ENCODE measurements around the gene SPTBN1.

Gene SPTBN1

GRCh38 chr2:54549430-54549829 lies 93.3 kb downstream of the SPTBN1 start:
- Histone ChIP-seq H3K27me3 (ENCODE audit: insufficient read depth, insufficient read length) (no peaks in the 10 kb centered on the region), H3K36me3 (ENCODE audit: insufficient read depth, insufficient read length, low read length) (peaks cover 4% of the 10 kb centered on the region), H3K9ac (ENCODE audit: insufficient read length, low read depth) (no peak overlapping the region), H3K4me3 (ENCODE audit: insufficient read length, low read depth) (no peak overlapping the region), H3K4me1 (ENCODE audit: insufficient read depth, insufficient read length) (no peaks in the 10 kb centered on the region), H3K9me3 (ENCODE audit: insufficient read depth, low read length) (no peaks in the 10 kb centered on the region)
- no peak for DNase-seq (ENCODE audit: low read depth, low spot score)
- TF ChIP-seq SUZ12 (IDR thresholded peaks at IDR 0.05; ENCODE audit: extremely low read depth, insufficient read depth, insufficient read length) (no peak), YY1 (IDR thresholded peaks at IDR 0.05; ENCODE audit: insufficient read depth, insufficient read length) (no peak), ZNF274 (IDR thresholded peaks at IDR 0.05; ENCODE audit: low read depth, low read length) (no peak)

- H3K4me1 ChIP-seq (ENCODE audit: insufficient read depth, insufficient read length), result no peaks in the 10 kb centered on the region
- H3K27me3 ChIP-seq (ENCODE audit: insufficient read depth, insufficient read length), result no peaks in the 10 kb centered on the region
- no peak overlapping the region for H3K9ac ChIP-seq (ENCODE audit: insufficient read length, low read depth)
- TF ChIP-seq SUZ12 (IDR thresholded peaks at IDR 0.05; ENCODE audit: extremely low read depth, insufficient read depth, insufficient read length) (no peak), ZNF274 (IDR thresholded peaks at IDR 0.05; ENCODE audit: low read depth, low read length) (no peak), YY1 (IDR thresholded peaks at IDR 0.05; ENCODE audit: insufficient read depth, insufficient read length) (no peak)
- peaks cover 4% of the 10 kb centered on the region for H3K36me3 ChIP-seq (ENCODE audit: insufficient read depth, insufficient read length, low read length)
- no peak overlapping the region for H3K4me3 ChIP-seq (ENCODE audit: insufficient read length, low read depth)
- no peaks in the 10 kb centered on the region for H3K9me3 ChIP-seq (ENCODE audit: insufficient read depth, low read length)
- no peak for DNase-seq (ENCODE audit: low read depth, low spot score)
Observed at GRCh38 chr2:54549917-54550518, 93.9 kb downstream of the SPTBN1 start.

GRCh38 chr2:54550547-54550946 lies 94.4 kb downstream of the SPTBN1 start:
- no peak for DNase-seq (ENCODE audit: low read depth, low spot score)
- H3K36me3 ChIP-seq (ENCODE audit: insufficient read depth, insufficient read length, low read length), result peaks cover 4% of the 10 kb centered on the region
- TF ChIP-seq ZNF274 (IDR thresholded peaks at IDR 0.05; ENCODE audit: low read depth, low read length) (no peak), SUZ12 (IDR thresholded peaks at IDR 0.05; ENCODE audit: extremely low read depth, insufficient read depth, insufficient read length) (no peak), YY1 (IDR thresholded peaks at IDR 0.05; ENCODE audit: insufficient read depth, insufficient read length) (no peak)
- no peaks in the 10 kb centered on the region for H3K9me3 ChIP-seq (ENCODE audit: insufficient read depth, low read length)
- no peak overlapping the region for H3K9ac ChIP-seq (ENCODE audit: insufficient read length, low read depth)
- no peaks in the 10 kb centered on the region for H3K4me1 ChIP-seq (ENCODE audit: insufficient read depth, insufficient read length)
- H3K4me3 ChIP-seq (ENCODE audit: insufficient read length, low read depth), result no peak overlapping the region
- H3K27me3 ChIP-seq (ENCODE audit: insufficient read depth, insufficient read length), result no peaks in the 10 kb centered on the region

- DNase-seq (ENCODE audit: low read depth, low spot score), result no peak
- Histone ChIP-seq H3K4me1 (ENCODE audit: insufficient read depth, insufficient read length) (no peaks in the 10 kb centered on the region), H3K4me3 (ENCODE audit: insufficient read length, low read depth) (no peak overlapping the region), H3K9ac (ENCODE audit: insufficient read length, low read depth) (no peak overlapping the region), H3K9me3 (ENCODE audit: insufficient read depth, low read length) (no peaks in the 10 kb centered on the region), H3K27me3 (ENCODE audit: insufficient read depth, insufficient read length) (no peaks in the 10 kb centered on the region), H3K36me3 (ENCODE audit: insufficient read depth, insufficient read length, low read length) (peaks cover 4% of the 10 kb centered on the region)
- no peak for TF ChIP-seq SUZ12 (IDR thresholded peaks at IDR 0.05; ENCODE audit: extremely low read depth, insufficient read depth, insufficient read length)
- TF ChIP-seq YY1 (IDR thresholded peaks at IDR 0.05; ENCODE audit: insufficient read depth, insufficient read length), result no peak
- TF ChIP-seq ZNF274 (IDR thresholded peaks at IDR 0.05; ENCODE audit: low read depth, low read length), result no peak
Observed at GRCh38 chr2:54551123-54551756, 95.1 kb downstream of the SPTBN1 start.

GRCh38 chr2:54553075-54553474 lies 96.9 kb downstream of the SPTBN1 start:
- Histone ChIP-seq H3K9ac (ENCODE audit: insufficient read length, low read depth) (no peak overlapping the region), H3K4me1 (ENCODE audit: insufficient read depth, insufficient read length) (no peaks in the 10 kb centered on the region), H3K4me3 (ENCODE audit: insufficient read length, low read depth) (no peak overlapping the region), H3K27me3 (ENCODE audit: insufficient read depth, insufficient read length) (no peaks in the 10 kb centered on the region), H3K36me3 (ENCODE audit: insufficient read depth, insufficient read length, low read length) (peaks cover 4% of the 10 kb centered on the region), H3K9me3 (ENCODE audit: insufficient read depth, low read length) (no peaks in the 10 kb centered on the region)
- no peak for DNase-seq (ENCODE audit: low read depth, low spot score)
- TF ChIP-seq SUZ12 (IDR thresholded peaks at IDR 0.05; ENCODE audit: extremely low read depth, insufficient read depth, insufficient read length), result no peak
- no peak for TF ChIP-seq YY1 (IDR thresholded peaks at IDR 0.05; ENCODE audit: insufficient read depth, insufficient read length)
- no peak for TF ChIP-seq ZNF274 (IDR thresholded peaks at IDR 0.05; ENCODE audit: low read depth, low read length)

- no peaks in the 10 kb centered on the region for H3K4me1 ChIP-seq (ENCODE audit: insufficient read depth, insufficient read length)
- H3K4me3 ChIP-seq (ENCODE audit: insufficient read length, low read depth), result no peak overlapping the region
- DNase-seq (ENCODE audit: low read depth, low spot score), result no peak
- no peaks in the 10 kb centered on the region for H3K27me3 ChIP-seq (ENCODE audit: insufficient read depth, insufficient read length)
- no peaks in the 10 kb centered on the region for H3K9me3 ChIP-seq (ENCODE audit: insufficient read depth, low read length)
- peaks cover 4% of the 10 kb centered on the region for H3K36me3 ChIP-seq (ENCODE audit: insufficient read depth, insufficient read length, low read length)
- H3K9ac ChIP-seq (ENCODE audit: insufficient read length, low read depth), result no peak overlapping the region
- TF ChIP-seq YY1 (IDR thresholded peaks at IDR 0.05; ENCODE audit: insufficient read depth, insufficient read length) (no peak), SUZ12 (IDR thresholded peaks at IDR 0.05; ENCODE audit: extremely low read depth, insufficient read depth, insufficient read length) (no peak), ZNF274 (IDR thresholded peaks at IDR 0.05; ENCODE audit: low read depth, low read length) (no peak)
Observed at GRCh38 chr2:54553775-54554174, 97.6 kb downstream of the SPTBN1 start.

GRCh38 chr2:54555318-54555837 lies 99.3 kb downstream of the SPTBN1 start:
- no peak for DNase-seq (ENCODE audit: low read depth, low spot score)
- no peak for TF ChIP-seq ZNF274 (IDR thresholded peaks at IDR 0.05; ENCODE audit: low read depth, low read length)
- H3K4me3 ChIP-seq (ENCODE audit: insufficient read length, low read depth), result no peak overlapping the region
- H3K4me1 ChIP-seq (ENCODE audit: insufficient read depth, insufficient read length), result no peaks in the 10 kb centered on the region
- no peaks in the 10 kb centered on the region for H3K27me3 ChIP-seq (ENCODE audit: insufficient read depth, insufficient read length)
- no peaks in the 10 kb centered on the region for H3K9me3 ChIP-seq (ENCODE audit: insufficient read depth, low read length)
- peaks cover 4% of the 10 kb centered on the region for H3K36me3 ChIP-seq (ENCODE audit: insufficient read depth, insufficient read length, low read length)
- H3K9ac ChIP-seq (ENCODE audit: insufficient read length, low read depth), result no peak overlapping the region
